Erythroblast (primary cell): Measurements from ENCODE around the gene CCDC82.

Source experiments
- GATA1 ChIP-seq: IDR thresholded peaks from 2 replicates; pipeline ENCODE4 v1.6.1; 2011; ENCODE audit warnings: low read depth, mild to moderate bottlenecking, control low read depth, low read length, moderate library complexity
- POLR2A ChIP-seq: IDR thresholded peaks from 2 replicates; pipeline ENCODE4 v1.6.1; 2011; ENCODE audit warnings: mild to moderate bottlenecking, low read length

GRCh38 chr11:96306600-96306932 lies 83.1 kb downstream of the CCDC82 start:
- TF ChIP-seq POLR2A (no peak), GATA1 (no peak)
